HL-60 (cell line): ENCODE measurements around the gene ISG20L2.

ENCODE experiments used
- CTCF ChIP-seq: IDR thresholded peaks from one replicate; pipeline ENCODE4 v1.5.1; 2011; ENCODE audit warnings: low read length, control low read depth, inconsistent platforms; ENCODE audit not compliant: insufficient read depth
- POLR2AphosphoS5 ChIP-seq: IDR thresholded peaks from 2 replicates; pipeline ENCODE4 v1.6.1; 2012; ENCODE audit warnings: low read depth
- SPI1 ChIP-seq: IDR thresholded peaks from 2 replicates; pipeline ENCODE4 v1.6.1; 2012; ENCODE audit warnings: low read depth, mild to moderate bottlenecking, borderline replicate concordance

GRCh38 chr1:156700736-156701531, 27.6 kb downstream of the ISG20L2 start:
- TF ChIP-seq CTCF, result no peak
- no peak for TF ChIP-seq POLR2AphosphoS5
- TF ChIP-seq SPI1, result no peak
